ENCODE data around the gene ERMAP.

DNA sequence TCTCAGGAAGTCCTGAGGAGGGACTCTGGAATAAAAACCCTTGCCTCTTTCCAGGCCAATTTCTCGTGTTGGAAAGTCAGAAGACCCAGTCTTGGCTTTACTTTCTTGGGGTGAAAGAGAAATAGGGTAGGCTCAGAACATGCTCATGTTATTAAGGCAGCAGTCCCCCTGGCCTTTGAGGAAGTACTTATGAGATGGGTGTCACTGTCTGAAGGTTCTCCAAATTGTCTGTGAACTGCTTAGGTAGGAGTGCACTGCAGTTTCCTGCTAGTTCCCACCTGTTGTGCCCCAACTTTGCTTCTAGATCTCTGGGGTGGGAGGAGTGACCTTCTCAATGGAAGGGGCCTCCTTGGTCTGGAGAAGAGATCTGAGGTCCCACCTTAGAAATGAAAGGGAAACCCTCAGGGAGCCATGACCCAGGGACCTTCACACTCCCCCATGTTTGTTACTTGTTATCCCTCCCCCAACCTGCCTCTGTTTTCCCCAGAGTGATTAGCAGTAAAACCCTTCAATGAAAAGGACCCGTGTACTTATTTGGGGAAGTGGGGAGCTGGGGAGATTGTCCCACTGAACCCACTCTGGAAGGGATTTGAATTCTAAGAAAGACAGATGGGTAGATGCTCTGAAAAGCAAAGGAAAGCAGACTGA, 35.2 kb downstream of the ERMAP start:
- TF ChIP-seq POLR2A (IDR thresholded peaks at IDR 0.05; ENCODE audit: extremely low read depth, insufficient read length) = no peak
- no peak for TF ChIP-seq CTCF (IDR thresholded peaks at IDR 0.05; ENCODE audit: low read depth, low read length)
- TF ChIP-seq MYC (IDR thresholded peaks at IDR 0.05; ENCODE audit: low read depth, low read length) = no peak

All from NB4 (cell line).